ENCODE data around the gene MAP3K7.

The MAP3K7 gene

GRCh38 chr6:90537027-90537426, 49.8 kb downstream of the MAP3K7 start:
- in situ Hi-C loops (cut with HindIII; ENCODE audit: low pct_ligation_motif_present, low pct_unique_long_range_greater_than_20kb, low sequenced_read_pairs), result no loop called here

GRCh38 chr6:90536520-90536919, 50.4 kb downstream of the MAP3K7 start:
- DNase-seq, result no peak
- in situ Hi-C loops (cut with HindIII; ENCODE audit: low pct_ligation_motif_present, low pct_unique_long_range_greater_than_20kb, low sequenced_read_pairs), result no loop called here

More at GRCh38 chr6:90537027-90537426, 49.8 kb downstream of the MAP3K7 start:
- no peak for DNase-seq

GRCh38 chr6:90534337-90535025, 52.4 kb downstream of the MAP3K7 start:
- DNase-seq, result no peak
- in situ Hi-C loops (cut with HindIII; ENCODE audit: low pct_ligation_motif_present, low pct_unique_long_range_greater_than_20kb, low sequenced_read_pairs), result no loop called here

GRCh38 chr6:90533615-90534336, 53.1 kb downstream of the MAP3K7 start:
- no peak for DNase-seq
- in situ Hi-C loops (cut with HindIII; ENCODE audit: low pct_ligation_motif_present, low pct_unique_long_range_greater_than_20kb, low sequenced_read_pairs), result no loop called here

- in situ Hi-C loops (cut with HindIII; ENCODE audit: low pct_ligation_motif_present, low pct_unique_long_range_greater_than_20kb, low sequenced_read_pairs), result no loop called here
- no peak for DNase-seq
Measured at GRCh38 chr6:90530882-90531281, 56.0 kb downstream of the MAP3K7 start.

- in situ Hi-C loops (cut with HindIII; ENCODE audit: low pct_ligation_motif_present, low pct_unique_long_range_greater_than_20kb, low sequenced_read_pairs), result no loop called here
Measured at GRCh38 chr6:90525421-90525820, 61.5 kb downstream of the MAP3K7 start.

GRCh38 chr6:90523779-90524310, 63.0 kb downstream of the MAP3K7 start:
- in situ Hi-C loops (cut with HindIII; ENCODE audit: low pct_ligation_motif_present, low pct_unique_long_range_greater_than_20kb, low sequenced_read_pairs), result no loop called here

More at GRCh38 chr6:90525421-90525820, 61.5 kb downstream of the MAP3K7 start:
- no peak for DNase-seq

GRCh38 chr6:90521955-90522354, 64.9 kb downstream of the MAP3K7 start:
- in situ Hi-C loops (cut with HindIII; ENCODE audit: low pct_ligation_motif_present, low pct_unique_long_range_greater_than_20kb, low sequenced_read_pairs), result no loop called here
- DNase-seq, result no peak

More at GRCh38 chr6:90523779-90524310, 63.0 kb downstream of the MAP3K7 start:
- DNase-seq, result no peak

- no peak for DNase-seq
- in situ Hi-C loops (cut with HindIII; ENCODE audit: low pct_ligation_motif_present, low pct_unique_long_range_greater_than_20kb, low sequenced_read_pairs), result no loop called here
Measured at GRCh38 chr6:90516074-90516660, 70.7 kb downstream of the MAP3K7 start.

GRCh38 chr6:90514496-90514895, 72.4 kb downstream of the MAP3K7 start:
- in situ Hi-C loops (cut with HindIII; ENCODE audit: low pct_ligation_motif_present, low pct_unique_long_range_greater_than_20kb, low sequenced_read_pairs), result no loop called here
- no peak for DNase-seq

- DNase-seq, result no peak
- in situ Hi-C loops (cut with HindIII; ENCODE audit: low pct_ligation_motif_present, low pct_unique_long_range_greater_than_20kb, low sequenced_read_pairs), result no loop called here
Measured at GRCh38 chr6:90508753-90509152, 78.1 kb downstream of the MAP3K7 start.

GRCh38 chr6:90502866-90503407, 83.9 kb downstream of the MAP3K7 start:
- in situ Hi-C loops (cut with HindIII; ENCODE audit: low pct_ligation_motif_present, low pct_unique_long_range_greater_than_20kb, low sequenced_read_pairs), result no loop called here
- DNase-seq, result peak; percentile 2

- DNase-seq, result no peak
- in situ Hi-C loops (cut with HindIII; ENCODE audit: low pct_ligation_motif_present, low pct_unique_long_range_greater_than_20kb, low sequenced_read_pairs), result no loop called here
Measured at GRCh38 chr6:90502381-90502780, 84.5 kb downstream of the MAP3K7 start.

- no peak for DNase-seq
- in situ Hi-C loops (cut with HindIII; ENCODE audit: low pct_ligation_motif_present, low pct_unique_long_range_greater_than_20kb, low sequenced_read_pairs), result no loop called here
Measured at GRCh38 chr6:90500458-90500857, 86.4 kb downstream of the MAP3K7 start.

GRCh38 chr6:90497411-90497810, 89.5 kb downstream of the MAP3K7 start:
- no peak for DNase-seq
- in situ Hi-C loops (cut with HindIII; ENCODE audit: low pct_ligation_motif_present, low pct_unique_long_range_greater_than_20kb, low sequenced_read_pairs), result no loop called here

GRCh38 chr6:90496258-90497016, 90.4 kb downstream of the MAP3K7 start:
- in situ Hi-C loops (cut with HindIII; ENCODE audit: low pct_ligation_motif_present, low pct_unique_long_range_greater_than_20kb, low sequenced_read_pairs), result no loop called here
- no peak for DNase-seq

GRCh38 chr6:90495216-90495817, 91.6 kb downstream of the MAP3K7 start:
- no peak for DNase-seq
- in situ Hi-C loops (cut with HindIII; ENCODE audit: low pct_ligation_motif_present, low pct_unique_long_range_greater_than_20kb, low sequenced_read_pairs), result no loop called here

All from ACHN (cell line).